PFSK-1 (cell line): ENCODE data around the gene PTPRM.

Source experiments
- FOXP2 ChIP-seq: optimal IDR thresholded peaks from 2 replicates; pipeline ENCODE3; 2011; ENCODE audit warnings: borderline replicate concordance, control low read depth, inconsistent platforms; ENCODE audit not compliant: insufficient read depth; ENCODE audit errors: extremely low read length, extremely low read depth
- POLR2AphosphoS5 ChIP-seq: IDR thresholded peaks from 2 replicates; pipeline ENCODE4 v1.6.1; 2012; ENCODE audit warnings: low read depth, mild to moderate bottlenecking, control low read depth, low read length, moderate library complexity
- SIN3A ChIP-seq: IDR thresholded peaks from 2 replicates; pipeline ENCODE4 v1.6.1; 2012; ENCODE audit warnings: mild to moderate bottlenecking, low read length, moderate library complexity, borderline replicate concordance; ENCODE audit not compliant: insufficient read depth
- TAF1 ChIP-seq: IDR thresholded peaks from 2 replicates; pipeline ENCODE4 v1.6.1; 2012; ENCODE audit warnings: low read length, control low read depth, borderline replicate concordance; ENCODE audit not compliant: insufficient read depth
- TF ChIP-seq, protein P1 (sequence below), 2 experiments: IDR thresholded peaks; 2 replicates each; pipeline versions ENCODE4 v1.6.1 to v1.8.0; 2011 to 2012; ENCODE audit warnings: low read depth in 2 of 2, low read length in 2 of 2, control low read depth in 1 of 2, inconsistent platforms in 1 of 2, mild to moderate bottlenecking in 1 of 2, moderate library complexity in 1 of 2; ENCODE audit not compliant: insufficient read depth in 1 of 2

PTPRM gene

DNA sequence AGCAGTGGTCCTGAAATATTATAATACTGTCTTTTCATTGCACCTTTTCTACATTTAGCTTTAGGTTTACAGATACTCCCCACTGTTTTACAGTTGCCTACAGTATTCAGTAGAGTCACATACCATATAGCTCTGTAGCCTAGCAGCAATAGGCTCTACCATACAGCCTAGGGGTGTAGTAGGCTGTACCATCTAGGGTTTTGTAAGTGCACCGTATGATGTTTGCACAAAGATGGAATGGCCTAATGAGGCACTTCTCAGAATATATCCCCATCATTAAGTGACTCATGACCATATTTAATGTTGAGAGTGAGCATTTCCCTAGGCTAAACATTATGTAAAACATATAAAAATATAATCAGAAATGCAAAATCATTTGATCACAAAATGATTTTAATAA is 530.8 kb downstream of the PTPRM start:
- TF ChIP-seq SIN3A, result no peak
- TF ChIP-seq FOXP2, result no peak
- no peak for TF ChIP-seq TAF1
- TF ChIP-seq POLR2AphosphoS5, result no peak
- TF ChIP-seq, protein P1, sequence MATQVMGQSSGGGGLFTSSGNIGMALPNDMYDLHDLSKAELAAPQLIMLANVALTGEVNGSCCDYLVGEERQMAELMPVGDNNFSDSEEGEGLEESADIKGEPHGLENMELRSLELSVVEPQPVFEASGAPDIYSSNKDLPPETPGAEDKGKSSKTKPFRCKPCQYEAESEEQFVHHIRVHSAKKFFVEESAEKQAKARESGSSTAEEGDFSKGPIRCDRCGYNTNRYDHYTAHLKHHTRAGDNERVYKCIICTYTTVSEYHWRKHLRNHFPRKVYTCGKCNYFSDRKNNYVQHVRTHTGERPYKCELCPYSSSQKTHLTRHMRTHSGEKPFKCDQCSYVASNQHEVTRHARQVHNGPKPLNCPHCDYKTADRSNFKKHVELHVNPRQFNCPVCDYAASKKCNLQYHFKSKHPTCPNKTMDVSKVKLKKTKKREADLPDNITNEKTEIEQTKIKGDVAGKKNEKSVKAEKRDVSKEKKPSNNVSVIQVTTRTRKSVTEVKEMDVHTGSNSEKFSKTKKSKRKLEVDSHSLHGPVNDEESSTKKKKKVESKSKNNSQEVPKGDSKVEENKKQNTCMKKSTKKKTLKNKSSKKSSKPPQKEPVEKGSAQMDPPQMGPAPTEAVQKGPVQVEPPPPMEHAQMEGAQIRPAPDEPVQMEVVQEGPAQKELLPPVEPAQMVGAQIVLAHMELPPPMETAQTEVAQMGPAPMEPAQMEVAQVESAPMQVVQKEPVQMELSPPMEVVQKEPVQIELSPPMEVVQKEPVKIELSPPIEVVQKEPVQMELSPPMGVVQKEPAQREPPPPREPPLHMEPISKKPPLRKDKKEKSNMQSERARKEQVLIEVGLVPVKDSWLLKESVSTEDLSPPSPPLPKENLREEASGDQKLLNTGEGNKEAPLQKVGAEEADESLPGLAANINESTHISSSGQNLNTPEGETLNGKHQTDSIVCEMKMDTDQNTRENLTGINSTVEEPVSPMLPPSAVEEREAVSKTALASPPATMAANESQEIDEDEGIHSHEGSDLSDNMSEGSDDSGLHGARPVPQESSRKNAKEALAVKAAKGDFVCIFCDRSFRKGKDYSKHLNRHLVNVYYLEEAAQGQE (IDR thresholded peaks at IDR 0.05; ENCODE audit: insufficient read depth in 1 of 2, low read depth in 2 of 2, low read length in 2 of 2), result no peak

DNA sequence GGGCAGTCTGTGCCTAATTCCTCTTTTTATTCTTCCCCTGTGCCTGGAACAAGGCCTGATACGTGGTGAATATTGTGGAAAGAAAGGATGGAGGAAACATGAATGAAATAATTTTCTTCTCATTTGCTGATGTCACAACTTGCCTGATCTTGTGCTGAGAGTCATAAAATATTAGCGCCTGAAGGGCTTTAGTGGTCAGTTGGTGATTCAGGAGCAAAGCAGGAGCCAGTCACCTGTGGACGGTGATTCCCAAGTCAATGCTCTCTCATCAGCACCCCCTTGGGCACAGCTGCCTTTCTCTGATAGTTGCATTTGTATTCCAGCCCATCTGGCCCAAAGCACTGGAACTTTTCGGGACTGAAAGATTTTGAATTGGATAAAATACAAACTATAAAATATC is 539.5 kb downstream of the PTPRM start:
- no peak for TF ChIP-seq POLR2AphosphoS5
- no peak for TF ChIP-seq FOXP2
- TF ChIP-seq, protein P1 (IDR thresholded peaks at IDR 0.05; ENCODE audit: insufficient read depth in 1 of 2, low read depth in 2 of 2, low read length in 2 of 2), result no peak
- no peak for TF ChIP-seq SIN3A
- TF ChIP-seq TAF1, result no peak

DNA sequence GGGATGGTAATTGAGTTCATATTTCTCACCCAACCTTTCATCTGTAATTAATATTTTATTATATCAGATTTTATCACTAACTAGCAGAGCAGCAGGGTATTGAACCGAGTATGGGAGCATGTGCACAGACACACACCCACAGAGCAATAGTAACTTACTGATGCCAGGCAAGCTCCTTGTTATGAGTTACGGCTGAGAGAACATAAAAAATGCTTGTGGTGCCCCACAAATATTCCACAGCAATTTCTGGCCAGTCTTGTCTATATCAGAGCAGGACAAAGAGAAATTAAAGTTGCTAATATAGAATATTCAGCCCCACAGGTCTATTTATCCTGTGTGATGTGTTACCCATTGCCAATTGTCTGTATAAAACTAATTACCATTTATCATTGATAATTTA is 540.3 kb downstream of the PTPRM start:
- TF ChIP-seq, protein P1 (IDR thresholded peaks at IDR 0.05; ENCODE audit: insufficient read depth in 1 of 2, low read depth in 2 of 2, low read length in 2 of 2), result no peak
- TF ChIP-seq POLR2AphosphoS5, result no peak
- TF ChIP-seq FOXP2, result no peak
- TF ChIP-seq TAF1, result no peak
- TF ChIP-seq SIN3A, result no peak

DNA sequence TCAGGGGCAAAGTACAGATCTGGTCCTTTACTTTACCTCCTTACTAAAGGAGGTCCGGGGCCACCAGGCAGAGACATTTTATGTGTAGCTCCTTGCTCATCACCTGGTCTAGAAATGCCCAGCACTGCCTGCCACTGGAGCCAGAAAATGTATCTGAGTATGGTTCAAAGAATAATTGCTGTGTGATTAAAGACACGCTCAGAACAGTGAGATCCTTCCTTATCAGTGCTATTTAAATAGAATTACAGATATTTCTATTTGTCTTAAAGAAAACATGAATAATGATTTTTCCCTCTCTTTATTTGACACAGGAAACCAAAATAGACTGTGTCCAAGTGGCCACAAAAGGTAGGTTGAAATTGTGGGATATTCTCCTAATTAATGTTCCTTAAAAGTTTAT is 547.4 kb downstream of the PTPRM start:
- TF ChIP-seq, protein P1 (IDR thresholded peaks at IDR 0.05; ENCODE audit: insufficient read depth in 1 of 2, low read depth in 2 of 2, low read length in 2 of 2), result no peak
- no peak for TF ChIP-seq POLR2AphosphoS5
- TF ChIP-seq FOXP2, result no peak
- no peak for TF ChIP-seq TAF1
- TF ChIP-seq SIN3A, result no peak
